HT-29 (cell line): ENCODE data around the gene CALCOCO1. TPM values are rescaled to one million over a fixed set of nuclear protein-coding genes. Genes with fewer than 3 reads are reported as not detected.

Experiments
- DNase-seq: peaks from one replicate; pipeline ENCODE4 v3.0.0-alpha.2; 2015; ENCODE audit warnings: low spot score
- total RNA-seq: library from RNA; depleted of rRNA; stranded (reverse); fragments of >200 nt; shearing (Covaris generic); gene quantifications from 2 replicates; pipeline ENCODE4 v1.2.3, GENCODE V29; 2014; rRNA removed

CALCOCO1 gene
- total RNA-seq, 1 experiment from 2014 or later = 64.4 TPM

- no peak for DNase-seq
Observed at GRCh38 chr12:53660041-53660440, 67.2 kb downstream of the CALCOCO1 start.

DNA sequence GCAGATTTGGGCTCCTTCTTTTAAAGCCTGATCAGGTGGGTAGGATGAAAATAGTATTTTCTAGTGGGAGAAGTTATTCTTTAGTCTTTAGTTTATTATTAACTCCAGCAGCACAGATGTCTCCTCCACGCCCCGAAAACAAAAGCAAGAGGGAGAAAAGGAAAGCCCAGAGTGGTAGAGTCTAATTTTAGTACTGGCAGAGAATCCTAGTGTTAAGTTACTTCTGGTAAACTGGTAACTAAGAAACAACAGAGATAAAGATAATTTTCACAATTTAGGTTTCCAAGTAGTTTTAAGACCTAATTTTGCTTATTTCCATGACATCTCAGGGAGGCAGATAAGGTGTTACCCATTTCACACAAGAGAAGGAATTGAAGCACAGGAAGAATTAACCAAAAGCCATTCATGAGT, 67.7 kb downstream of the CALCOCO1 start:
- peak; percentile 67 for DNase-seq

DNA sequence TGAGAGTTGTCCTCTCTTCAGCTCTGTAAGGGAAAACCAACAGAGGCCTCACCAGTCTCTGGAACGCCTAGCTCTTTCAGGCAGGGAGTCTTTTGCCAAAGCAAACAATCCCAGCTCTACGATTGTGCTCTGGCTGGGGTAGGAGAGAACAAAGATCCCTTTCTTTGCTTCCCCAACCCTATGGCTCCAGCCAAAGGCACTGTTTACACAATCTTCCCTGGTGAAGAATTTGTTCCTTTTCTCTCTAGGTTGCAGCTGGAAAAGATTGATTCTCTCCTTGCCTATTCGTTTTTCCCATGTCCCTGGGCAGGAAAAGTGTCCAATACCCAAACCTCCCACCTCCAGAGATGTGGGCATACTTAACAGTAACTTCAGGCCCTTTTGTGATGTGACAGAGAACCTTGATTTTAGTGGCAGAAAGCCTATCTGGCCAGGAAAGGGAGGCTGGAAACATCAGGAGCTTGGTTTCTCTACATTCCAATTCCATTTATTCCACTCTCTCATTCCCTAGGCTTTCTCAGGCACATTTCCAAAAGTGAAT, 68.2 kb downstream of the CALCOCO1 start:
- peak; percentile 94 for DNase-seq

Other genes with a start within 250 kb of the CALCOCO1 start
- 0.84 and 3.2 TPM in 2 replicates for gene MAP3K12, start 228.0 kb downstream of the CALCOCO1 start, total RNA-seq
- gene TARBP2, start 226.2 kb downstream of the CALCOCO1 start, total RNA-seq = 68.9 and 89.2 TPM in 2 replicates
- gene NPFF, start 220.0 kb downstream of the CALCOCO1 start, total RNA-seq = not detected in 2 replicates
- gene ATF7, start 101.1 kb downstream of the CALCOCO1 start, total RNA-seq = 6.9 and 7.5 TPM in 2 replicates
- 379 and 381 TPM in 2 replicates for gene ATP5MC2, start 51.4 kb downstream of the CALCOCO1 start, total RNA-seq
- gene CISTR, start 24.5 kb upstream of the CALCOCO1 start, total RNA-seq = not detected in 2 replicates
- gene HOXC13, start 211.4 kb upstream of the CALCOCO1 start, total RNA-seq = 0.65 and 1.3 TPM in 2 replicates
- 0.05 TPM in 1 of 2 replicates, not detected in the other for gene HOXC12, start 227.5 kb upstream of the CALCOCO1 start, total RNA-seq
- not detected in 2 replicates for gene HOXC11, start 245.7 kb upstream of the CALCOCO1 start, total RNA-seq
- 5.6 and 6.8 TPM in 2 replicates for gene HOTAIR, start 247.5 kb upstream of the CALCOCO1 start, total RNA-seq